RPMI7951 (cell line): ENCODE results near the gene DOK3. TPM values are rescaled to one million over a fixed set of nuclear protein-coding genes. Genes with fewer than 3 reads are reported as not detected.

Source experiments
- DNase-seq: peaks from one replicate; pipeline ENCODE4 v3.0.0-alpha.2; 2012; ENCODE audit warnings: low read depth
- total RNA-seq: library from RNA; depleted of rRNA; stranded (reverse); fragments of >200 nt; shearing (Covaris generic); gene quantifications from 2 replicates; pipeline ENCODE4 v1.2.3, GENCODE V29; 2014

The DOK3 gene
- total RNA-seq, 1 experiment from 2014 or later, result not detected

DNA sequence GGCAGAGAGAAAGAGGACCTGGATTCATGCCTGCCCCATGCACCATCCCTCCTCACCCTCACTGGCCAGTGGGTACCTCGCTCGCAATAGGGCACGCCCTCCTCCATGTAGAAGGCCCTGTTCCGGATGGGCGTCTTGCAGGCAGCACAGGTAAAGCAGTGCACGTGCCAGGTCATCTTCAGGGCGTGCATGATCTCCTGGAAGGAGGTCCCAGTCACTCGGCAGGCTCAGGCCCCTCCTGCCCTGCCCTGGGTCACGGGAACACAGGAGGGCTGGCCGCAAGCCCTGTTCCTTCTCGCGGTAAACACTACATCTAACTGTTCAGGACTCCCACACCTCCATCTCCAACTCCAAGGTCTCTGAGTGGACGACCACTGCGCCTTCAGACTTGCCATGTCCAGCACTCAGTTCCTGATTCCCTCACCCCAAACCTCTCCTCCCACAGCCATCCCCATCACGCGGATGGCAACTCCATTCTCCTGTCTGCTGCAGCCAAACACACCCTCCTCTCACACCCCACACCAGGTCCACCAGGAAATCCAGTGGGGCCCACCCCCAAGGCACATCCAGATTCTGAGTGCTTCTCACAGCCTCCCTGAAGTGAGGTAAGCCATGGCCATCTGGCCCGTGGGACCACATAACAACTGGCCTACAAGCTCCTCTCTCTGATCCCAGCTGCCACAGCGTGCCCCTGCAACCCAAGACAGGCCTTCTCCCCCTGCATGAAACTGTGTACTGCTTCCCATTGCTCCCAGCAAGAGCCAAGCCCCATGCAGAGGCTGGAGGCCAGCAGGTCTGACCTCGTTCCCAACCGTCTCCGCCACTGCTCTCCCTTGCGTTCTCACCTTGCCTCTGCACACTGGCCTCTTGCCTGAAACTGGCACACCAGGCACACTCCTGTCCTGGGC lies 25.4 kb downstream of the DOK3 start:
- no peak for DNase-seq

DNA sequence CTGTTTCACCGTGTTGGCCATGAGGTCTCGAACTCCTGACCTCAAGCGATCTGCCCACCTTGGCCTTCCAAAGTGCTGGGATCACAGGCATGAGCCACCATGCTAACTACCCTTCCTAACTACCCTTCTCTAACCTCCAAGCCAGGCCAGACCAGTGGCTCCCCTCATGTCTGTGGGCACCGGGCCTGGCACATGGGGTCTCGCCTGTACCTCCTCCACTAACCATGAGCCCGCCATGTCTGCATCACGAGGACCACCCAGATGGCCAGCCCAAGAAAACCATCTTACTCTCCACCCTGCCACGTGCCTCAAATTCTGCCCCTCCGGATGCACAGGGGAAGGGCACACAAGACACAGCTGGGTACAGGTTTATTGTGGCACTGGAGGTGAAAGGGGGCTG lies 26.6 kb downstream of the DOK3 start:
- no peak for DNase-seq

DNA sequence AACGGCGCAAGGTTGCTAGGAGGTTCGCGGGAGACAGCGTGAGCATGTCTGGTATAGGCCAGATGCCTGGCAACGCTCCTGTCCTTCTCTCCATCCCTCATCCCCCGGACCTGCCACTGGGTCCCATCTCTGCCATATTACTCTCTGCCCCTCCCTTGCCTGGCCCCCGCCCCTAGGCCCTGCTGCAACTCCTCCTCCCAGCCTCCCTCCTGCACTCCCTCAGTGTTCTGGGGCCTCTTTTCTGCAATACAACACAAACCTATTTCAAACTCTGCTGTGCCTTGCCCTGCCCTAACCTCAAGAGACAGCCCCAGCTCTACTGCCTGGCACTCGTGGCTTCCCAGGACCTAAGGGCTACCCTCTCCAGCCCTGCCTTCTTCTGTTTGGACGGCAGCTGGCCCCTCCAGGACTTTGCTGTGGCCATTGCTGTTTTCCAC lies 27.2 kb downstream of the DOK3 start:
- no peak for DNase-seq

DNA sequence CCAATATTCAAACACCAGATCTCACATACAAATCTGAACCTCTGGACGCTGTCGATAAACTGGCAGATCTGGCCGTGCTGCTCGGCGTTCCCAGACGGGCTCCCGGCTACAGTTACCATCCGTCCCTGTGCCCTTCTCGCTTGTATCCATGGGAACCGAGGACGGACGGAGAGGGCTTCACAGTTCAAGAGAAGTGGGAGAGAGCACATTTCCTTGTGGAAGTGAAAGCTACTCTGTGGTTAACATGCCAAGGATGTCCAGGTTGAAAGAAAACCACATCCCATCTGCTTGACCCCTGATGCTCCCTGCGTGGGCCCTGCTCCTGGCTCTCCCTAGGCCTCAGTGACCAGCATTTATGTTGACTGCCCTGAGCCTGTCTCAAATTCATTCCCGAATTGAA lies 29.9 kb downstream of the DOK3 start:
- peak; percentile 70 for DNase-seq

DNA sequence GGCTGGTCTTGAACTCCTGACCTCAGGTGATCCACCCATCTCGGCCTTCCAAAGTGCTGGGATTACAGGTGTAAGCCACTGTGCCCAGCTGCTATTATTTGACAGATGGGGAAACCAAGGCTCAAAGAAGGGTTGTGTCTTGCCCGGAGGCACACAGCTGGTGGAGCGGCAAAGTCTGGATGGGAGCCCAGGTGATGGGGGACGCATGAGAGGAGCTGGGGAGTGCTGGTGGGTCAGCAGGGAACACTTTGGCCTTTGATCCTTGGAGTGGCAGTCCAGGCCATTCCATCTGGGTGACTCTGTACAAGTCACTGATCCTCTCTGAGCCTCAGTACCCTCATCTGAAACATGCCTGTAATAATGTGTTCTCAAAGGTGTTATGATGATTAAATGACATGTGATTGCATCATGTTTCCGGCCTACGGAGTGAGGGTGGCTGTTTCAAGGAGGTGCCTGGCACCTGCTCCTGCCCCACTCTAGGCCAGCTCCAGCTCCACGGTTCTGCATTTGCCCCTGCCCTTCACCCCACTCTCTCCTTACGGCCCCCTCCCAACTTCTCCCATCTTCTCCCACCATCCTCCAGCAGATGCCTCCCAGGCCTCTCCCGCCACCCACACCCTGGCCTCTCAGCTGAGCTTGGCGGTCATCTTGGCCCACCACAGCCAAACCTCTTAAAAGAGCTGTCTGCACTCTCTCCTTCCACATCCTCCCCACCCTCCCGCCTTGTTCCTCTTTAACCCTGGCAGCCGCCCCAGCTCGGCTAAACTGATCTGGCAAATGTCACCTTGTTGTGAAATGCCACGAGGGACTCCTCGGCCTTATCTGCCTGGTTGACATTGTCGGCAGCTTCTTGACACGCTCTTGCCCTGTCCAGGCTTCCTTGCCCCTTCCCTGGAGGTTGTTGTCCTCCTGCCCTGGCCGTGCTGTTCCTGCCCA lies 30.6 kb downstream of the DOK3 start:
- DNase-seq, result no peak

DNA sequence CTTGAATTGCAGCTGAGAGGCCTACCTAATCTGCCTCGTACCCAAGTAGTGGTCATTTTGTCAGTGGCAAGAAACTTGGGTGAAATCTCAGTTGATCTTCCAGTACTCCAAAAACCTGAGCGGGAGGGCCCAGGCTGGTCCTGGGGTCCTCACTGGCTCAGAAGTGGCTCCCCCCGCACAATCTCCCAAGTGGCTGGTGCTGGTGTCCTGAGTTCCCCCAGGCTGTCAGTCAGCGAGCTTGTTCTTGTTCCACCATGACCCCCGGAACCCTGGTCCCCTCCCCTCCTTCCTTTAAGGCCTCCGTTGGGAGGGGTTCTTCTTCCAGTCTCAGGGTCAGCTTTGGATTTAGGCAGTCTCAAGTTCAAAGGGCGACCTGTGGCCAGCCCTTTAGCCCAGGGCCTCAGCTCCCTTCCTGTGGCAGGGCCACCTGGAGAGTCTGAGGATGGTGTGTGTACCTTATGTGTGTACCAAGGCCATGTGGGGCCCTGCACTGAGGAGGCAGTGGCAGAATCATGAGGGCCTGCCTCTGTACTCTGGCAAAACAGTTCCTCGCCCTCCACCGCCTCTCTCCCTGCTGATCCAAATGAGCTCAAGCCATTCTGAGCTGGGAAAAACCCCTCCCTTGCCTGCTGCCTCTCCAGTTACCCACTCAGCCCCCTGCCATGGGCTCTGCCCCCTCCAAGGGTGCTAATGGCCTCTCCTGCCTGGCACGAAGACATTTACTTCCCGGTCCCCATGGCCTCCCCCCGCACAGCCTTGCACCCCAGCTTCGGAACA lies 31.7 kb downstream of the DOK3 start:
- no peak for DNase-seq

DNA sequence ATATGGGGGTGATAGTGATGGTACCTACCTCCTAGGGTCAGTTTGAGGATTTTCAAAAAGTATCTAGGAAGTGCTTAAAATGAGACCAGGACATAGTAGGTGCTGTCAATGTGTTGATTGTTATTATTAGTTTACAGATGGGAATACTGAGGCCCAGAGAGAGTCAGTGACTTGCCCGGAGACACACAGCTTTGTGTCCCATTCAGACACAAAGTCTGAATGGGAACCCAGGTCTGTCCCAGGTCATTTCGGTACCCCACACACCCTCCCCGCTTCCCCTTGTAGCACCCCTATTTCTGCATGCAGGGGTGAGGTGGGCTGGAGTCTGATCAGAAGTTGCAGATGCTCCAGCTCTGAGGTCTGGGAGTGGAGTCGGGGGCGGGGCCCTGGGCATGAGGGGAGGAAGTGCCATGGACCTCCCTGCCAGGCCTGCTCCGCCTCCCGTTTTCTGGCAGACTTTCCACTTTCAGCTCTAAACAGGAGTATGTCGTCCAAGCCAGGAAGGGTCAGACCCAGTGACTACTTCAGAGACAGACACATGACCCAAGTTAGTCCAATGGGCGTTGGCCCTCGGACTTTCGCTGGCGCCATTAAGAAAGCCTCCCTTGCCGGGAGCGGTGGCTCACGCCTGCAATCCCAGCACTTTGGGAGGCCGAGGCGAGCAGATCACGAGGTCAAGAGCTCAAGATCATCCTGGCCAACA lies 32.9 kb downstream of the DOK3 start:
- DNase-seq, result no peak

DNA sequence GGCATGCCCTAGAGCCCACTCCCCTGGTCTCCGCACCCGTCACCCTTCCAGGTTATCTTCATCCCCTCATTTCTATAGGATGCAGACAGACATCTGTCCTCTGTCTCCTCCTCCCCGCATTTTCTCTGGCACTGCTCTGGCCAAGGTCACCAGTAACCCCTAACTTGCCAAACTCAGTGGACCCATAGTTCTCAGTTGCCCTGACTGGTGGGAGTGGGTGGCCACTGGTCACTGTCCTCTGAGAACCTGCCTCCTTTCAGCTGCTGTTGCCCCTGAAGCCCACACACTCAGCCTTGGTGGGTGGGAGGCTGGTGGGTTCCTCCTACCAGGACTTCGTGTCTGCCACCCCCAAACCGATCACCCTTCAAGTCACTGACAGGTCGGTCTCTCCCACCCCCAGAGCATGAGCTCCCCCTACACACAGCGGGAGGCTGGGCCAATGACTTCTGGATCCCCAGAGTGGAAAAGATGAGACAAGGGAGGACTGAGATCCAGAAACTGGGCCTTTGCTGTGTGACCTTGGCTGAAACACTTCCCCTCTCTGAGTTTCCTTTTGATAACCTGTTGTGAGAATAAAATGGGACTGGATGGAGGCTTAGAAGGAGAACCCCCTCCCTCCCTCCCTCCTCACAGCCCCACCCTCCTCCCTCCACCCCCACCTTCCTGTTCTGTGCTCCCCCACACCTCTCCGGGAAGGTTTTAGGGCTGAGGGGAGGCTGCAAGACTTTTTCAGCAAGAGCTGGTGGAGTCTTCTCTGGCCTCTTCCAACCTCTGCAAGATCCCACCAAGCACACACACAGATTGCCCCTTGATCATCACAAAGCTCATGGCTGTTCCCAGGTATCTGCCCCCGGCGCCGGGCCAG lies 33.8 kb downstream of the DOK3 start:
- DNase-seq, result no peak

DNA sequence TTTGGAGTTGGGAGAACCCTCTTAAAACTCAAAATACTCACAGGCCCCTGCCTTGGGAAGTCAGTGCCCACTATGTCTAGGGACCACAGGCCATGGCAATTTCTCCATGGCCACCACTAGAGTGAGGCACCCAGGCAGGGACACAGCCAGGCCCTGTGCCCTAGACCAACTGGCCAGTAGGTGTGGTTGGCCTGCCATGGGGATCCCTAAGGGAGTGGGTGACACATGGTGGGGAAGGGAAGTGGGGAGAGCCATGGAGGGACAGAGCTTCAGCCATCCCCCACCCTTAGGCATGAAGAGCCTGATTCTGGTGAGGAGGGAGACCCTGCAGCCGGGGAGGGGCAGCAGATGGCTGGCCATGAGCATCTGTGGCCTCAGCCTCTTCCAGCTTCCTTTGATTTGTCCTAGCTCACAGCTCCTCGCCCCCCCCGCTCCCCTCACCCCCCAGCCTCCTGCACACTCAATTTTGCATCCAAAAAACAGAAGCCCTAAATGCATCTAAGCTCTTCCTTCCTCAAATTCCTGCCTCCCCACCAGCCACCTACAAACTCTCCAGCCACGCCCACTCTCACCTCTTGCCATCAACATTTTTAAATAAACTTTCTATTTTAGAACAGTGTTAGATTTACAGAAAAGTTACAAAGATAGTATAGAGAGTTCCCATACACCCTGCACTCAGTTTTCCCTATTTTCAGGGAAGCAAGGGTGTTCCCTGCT lies 34.6 kb downstream of the DOK3 start:
- no peak for DNase-seq

DNA sequence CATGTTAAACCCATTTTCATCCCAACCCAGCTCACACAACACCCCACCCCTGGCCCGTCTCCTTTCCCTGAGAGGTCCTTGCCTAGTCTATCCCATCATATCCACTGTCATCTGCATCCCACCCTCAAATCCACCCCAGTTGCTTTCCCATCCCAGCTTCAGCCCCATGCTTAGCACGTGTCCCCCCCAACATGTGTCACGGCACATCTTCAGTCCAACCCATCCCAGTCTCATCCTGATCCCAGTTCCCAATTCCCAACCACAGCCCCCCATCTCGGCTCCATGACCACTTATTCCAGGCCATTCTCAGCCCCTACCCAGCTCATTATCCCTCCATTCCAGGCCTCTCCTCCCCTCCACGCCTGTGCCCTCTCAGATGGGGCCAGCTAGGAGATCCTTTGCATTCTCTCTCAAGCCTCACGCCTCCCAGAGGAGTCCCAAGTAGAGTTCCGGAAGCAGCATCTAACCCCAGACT lies 35.6 kb downstream of the DOK3 start:
- no peak for DNase-seq

DNA sequence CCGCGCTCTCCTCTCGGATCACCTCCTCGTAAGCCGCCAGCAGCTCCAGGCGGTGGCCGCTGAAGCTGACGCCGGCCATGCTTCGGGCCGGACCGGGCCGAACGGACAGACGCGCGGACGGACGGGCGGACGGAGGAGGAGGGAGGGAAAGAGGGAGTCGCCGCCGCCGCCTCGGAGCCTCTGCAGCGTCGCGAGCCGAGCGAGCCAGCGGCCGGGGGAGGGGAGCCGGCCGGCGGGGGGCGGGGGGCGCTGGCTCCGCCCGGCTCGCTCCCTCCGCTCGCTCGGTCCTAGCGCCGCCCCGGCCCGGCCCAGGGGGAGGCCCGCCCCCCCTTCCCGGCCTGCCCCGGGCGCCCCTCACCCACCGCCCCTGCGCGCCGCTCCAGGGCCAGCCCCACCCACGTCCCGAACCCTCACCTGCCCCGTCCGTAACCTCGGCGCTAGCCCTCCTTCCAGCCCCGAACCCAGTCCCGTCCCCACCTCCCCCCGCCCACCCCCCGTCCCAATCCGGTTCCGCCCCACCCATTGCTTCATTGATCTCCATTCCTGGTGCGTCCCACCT lies 36.1 kb downstream of the DOK3 start, which contains the start of gene DBN1:
Gene DBN1, minus strand, starts transcription at position 192 of the 559 bp plus-strand sequence. Its CDS starts 113 bp downstream, at position 79.
- DNase-seq, result peak; percentile 51

DNA sequence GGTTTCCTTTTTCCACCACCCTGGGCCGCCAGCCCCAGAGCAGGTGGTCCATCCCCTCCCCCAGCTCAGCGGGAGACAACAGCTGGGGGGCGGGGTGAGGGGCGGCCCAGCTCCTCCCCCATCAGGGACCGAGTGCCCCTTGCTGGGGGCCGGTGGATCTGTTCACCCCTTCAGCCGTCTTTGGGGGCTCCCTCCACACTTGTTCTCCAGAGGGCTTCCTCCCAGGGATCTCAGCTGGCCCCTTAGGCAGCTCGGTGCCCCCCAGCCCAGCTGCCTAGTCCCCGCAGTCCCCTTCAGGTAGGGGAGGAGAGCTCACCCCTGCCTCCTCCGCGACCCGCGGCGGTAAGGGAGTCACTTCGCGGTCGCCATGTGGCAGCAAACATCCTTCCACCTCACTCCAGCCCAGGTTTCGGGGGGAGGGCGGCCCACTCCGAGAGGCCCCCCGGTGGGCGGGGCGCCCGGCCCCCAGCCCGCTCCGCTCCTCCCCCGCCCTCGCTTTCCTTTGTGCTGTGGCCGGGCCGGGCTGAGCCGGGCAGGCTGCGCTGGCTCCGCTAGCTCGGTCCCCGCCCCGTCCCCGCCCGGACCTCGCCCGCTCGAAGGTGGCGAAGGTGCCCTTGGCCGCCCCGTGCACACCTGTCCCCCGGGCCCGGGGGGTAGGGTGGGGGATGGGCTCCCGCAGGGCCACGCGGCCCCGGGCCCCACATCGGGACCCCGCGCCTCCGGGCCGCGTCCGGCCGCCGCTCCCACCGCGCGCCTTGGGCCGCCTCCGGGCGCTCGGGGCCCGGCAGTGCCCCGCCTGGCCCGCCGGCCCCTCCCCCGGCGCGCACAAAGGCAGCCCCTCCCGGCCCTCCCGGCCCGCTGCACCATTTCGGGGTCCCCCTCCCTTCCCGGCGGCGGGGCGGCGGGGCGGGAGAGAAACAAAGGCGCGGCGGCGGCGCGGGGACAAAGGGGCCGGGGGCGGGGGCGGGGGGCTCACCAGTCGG lies 36.9 kb downstream of the DOK3 start:
- no peak for DNase-seq

DNA sequence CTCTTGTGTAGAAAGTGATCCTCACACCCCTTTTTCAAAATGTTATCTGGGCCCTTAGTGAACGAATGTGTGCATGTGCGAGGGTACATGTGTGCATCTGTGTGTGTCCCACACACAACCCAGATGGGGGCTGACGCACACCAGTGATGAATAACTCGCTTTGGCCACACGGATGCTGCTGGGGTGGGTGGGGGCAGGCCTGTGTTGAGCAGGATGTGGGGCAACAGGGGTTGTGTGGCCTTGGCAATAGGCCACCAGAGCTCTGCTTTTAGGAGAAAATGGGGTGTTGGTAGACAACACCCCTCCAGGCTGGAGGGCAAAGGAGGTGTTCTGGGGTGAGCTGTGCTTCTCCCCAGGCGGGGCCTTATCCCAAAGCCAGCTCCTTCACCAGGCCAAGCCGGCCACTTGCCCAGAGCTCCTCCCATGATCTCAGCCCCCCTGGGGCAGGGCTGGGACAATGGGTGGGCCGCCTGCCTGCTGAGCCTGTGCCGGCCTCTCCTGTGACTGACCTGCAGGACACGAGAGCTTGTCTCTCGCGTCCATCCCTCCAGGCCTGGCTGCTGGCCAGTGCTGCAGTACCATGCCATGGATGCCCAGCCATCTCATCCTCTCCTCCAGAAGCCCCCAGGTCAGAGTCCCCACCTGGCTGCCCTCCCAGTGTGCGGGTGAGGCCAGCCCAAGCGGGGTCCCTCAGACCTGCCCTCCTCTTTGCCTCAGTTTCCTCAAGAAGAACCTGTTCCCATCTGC lies 37.8 kb downstream of the DOK3 start:
- DNase-seq, result no peak

DNA sequence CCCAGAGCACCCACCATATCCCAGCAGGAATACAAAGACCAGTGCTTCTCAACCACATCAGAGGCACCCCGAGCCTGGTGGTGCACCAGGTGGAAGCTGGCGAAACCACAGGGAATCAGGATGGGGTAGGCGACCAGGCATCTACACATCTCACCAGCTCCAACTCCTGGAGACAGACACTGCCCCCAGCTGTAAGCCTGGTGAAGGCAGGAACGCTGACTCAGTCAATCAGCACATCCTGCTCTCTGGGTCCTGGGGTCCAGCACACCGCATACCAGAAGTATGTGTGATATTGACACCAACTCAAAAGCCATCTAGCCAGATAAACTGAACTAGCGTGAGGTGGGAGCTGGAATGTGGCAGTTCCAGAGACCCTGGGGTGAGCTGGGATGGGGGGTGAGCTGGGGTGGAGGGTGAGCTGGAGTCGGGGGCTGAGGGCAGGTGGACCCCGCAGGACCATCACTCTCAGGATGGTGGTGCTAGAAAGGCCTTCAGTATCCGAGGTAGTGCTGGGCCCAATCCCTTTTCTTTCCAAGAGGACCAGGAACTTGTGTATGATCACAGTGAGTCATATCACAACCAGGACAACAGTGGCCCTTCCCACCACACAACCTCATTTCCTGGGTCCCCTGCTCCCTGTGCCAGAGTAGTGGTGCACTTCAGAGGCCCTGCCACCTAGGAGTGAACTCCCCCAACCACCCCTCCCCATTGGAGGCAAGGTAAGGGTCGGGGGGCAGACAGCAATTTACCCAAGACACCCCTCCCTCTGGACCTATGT lies 38.7 kb downstream of the DOK3 start:
- no peak for DNase-seq

DNA sequence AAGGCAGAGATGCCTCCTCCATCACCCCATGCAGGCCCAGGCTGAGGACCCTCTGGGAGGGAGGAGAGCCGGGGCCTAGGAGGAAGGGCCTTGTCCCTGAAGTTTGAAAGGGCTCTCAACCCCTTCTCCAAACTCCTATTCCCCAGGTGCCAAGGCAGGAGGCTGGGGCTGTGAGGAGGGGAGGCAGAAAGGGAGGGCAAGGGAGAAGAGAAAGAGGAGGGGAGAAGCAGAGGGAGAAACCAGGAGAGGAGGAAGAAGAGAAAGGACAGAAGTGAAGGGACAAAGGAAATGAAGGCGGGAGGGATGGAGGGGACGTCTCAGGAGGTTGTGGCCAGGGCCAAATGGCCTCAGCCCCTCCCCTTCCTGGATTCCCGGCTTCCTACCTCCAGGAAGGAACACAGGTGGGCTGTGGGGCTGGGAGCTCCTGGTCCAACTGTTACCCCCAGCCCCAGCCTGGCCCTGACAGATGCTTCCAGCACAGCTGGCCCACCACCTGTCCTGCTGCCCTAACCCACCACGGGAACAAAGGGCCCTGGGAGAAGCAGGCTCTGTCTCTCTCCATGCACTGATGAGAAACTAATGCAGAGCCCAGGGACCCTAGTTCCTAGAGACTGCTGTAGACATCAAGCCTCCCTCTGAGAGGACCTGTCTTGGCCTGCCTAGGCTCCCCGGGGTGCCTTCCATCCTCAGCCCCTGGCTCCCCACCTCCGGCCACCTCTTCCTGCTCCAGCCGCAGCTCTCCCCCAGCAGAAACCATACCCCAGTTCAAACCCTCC lies 39.7 kb downstream of the DOK3 start:
- no peak for DNase-seq
